DMS53 treated with DMSO at 0.1 percent for 48 hours (cell line): ENCODE data around the gene ESYT2.

Source experiments
- DNase-seq: peaks from one replicate; lab custom pipeline; 2025; ENCODE audit not compliant: unreplicated experiment; lab: John Stamatoyannopoulos, UW

Gene ESYT2

GRCh38 chr7:158827411-158828132 lies 1.7 kb downstream of the ESYT2 start:
- DNase-seq, result no peak

- DNase-seq, result no peak
These were observed 3.5 kb downstream of the ESYT2 start for GRCh38 chr7:158825628-158826289.

- DNase-seq, result no peak
These were observed 5.3 kb downstream of the ESYT2 start for GRCh38 chr7:158824028-158824427.

GRCh38 chr7:158821171-158822031 lies 7.9 kb downstream of the ESYT2 start:
- no peak for DNase-seq

GRCh38 chr7:158820656-158821055 lies 8.7 kb downstream of the ESYT2 start:
- no peak for DNase-seq

- no peak for DNase-seq
These were observed 9.6 kb downstream of the ESYT2 start for GRCh38 chr7:158819571-158820203.

GRCh38 chr7:158818325-158819213 lies 10.7 kb downstream of the ESYT2 start:
- no peak for DNase-seq

GRCh38 chr7:158816995-158817394 lies 12.3 kb downstream of the ESYT2 start:
- DNase-seq, result no peak

GRCh38 chr7:158816271-158816670 lies 13.0 kb downstream of the ESYT2 start:
- DNase-seq, result no peak

- no peak for DNase-seq
These were observed 13.5 kb downstream of the ESYT2 start for GRCh38 chr7:158815800-158816128.

- DNase-seq, result no peak
These were observed 14.1 kb downstream of the ESYT2 start for GRCh38 chr7:158815083-158815799.

GRCh38 chr7:158814637-158815036 lies 14.7 kb downstream of the ESYT2 start:
- no peak for DNase-seq

- no peak for DNase-seq
These were observed 16.6 kb downstream of the ESYT2 start for GRCh38 chr7:158812684-158813083.

GRCh38 chr7:158811894-158812293 lies 17.4 kb downstream of the ESYT2 start:
- no peak for DNase-seq

- DNase-seq, result no peak
These were observed 17.8 kb downstream of the ESYT2 start for GRCh38 chr7:158811461-158811860.

- DNase-seq, result no peak
These were observed 18.5 kb downstream of the ESYT2 start for GRCh38 chr7:158810846-158811245.

GRCh38 chr7:158809596-158809995 lies 19.7 kb downstream of the ESYT2 start:
- no peak for DNase-seq

- no peak for DNase-seq
These were observed 21.2 kb downstream of the ESYT2 start for GRCh38 chr7:158808126-158808525.

- no peak for DNase-seq
These were observed 23.4 kb downstream of the ESYT2 start for GRCh38 chr7:158805937-158806336.

- no peak for DNase-seq
These were observed 23.9 kb downstream of the ESYT2 start for GRCh38 chr7:158805414-158805813.
